ENCODE measurements around the gene FNIP1. TPM values are rescaled to one million over a fixed set of nuclear protein-coding genes. Genes with fewer than 3 reads are reported as not detected.
A peak's percentile ranks its signal among the peaks of the same experiment; 100 is the strongest.
"Not testable (repeated sequence)": the region's sequence is repeated elsewhere in the genome, so short reads cannot be mapped to it uniquely, and the experiment has no call there.

FNIP1 gene
- polyA plus RNA-seq, 1 donor, result 21.4 TPM

GRCh38 chr5:131684595-131684994, 112.2 kb downstream of the FNIP1 start:
- no peak for DNase-seq

- DNase-seq, result no peak
Measured at GRCh38 chr5:131684051-131684450, 112.8 kb downstream of the FNIP1 start.

- no peak for DNase-seq
Measured at GRCh38 chr5:131682826-131683225, 114.0 kb downstream of the FNIP1 start.

GRCh38 chr5:131682175-131682574, 114.6 kb downstream of the FNIP1 start:
- DNase-seq, result no peak

- no peak for DNase-seq
Measured at GRCh38 chr5:131679911-131680310, 116.9 kb downstream of the FNIP1 start.

- not testable (repeated sequence) for DNase-seq
Measured at GRCh38 chr5:131678273-131678672, 118.5 kb downstream of the FNIP1 start.

GRCh38 chr5:131677115-131677514, 119.7 kb downstream of the FNIP1 start:
- DNase-seq, result no peak

- no peak for DNase-seq
Measured at GRCh38 chr5:131672776-131673175, 124.0 kb downstream of the FNIP1 start.

GRCh38 chr5:131671994-131672655, 124.7 kb downstream of the FNIP1 start:
- DNase-seq, result peak; percentile 48

- DNase-seq, result no peak
Measured at GRCh38 chr5:131671409-131671808, 125.4 kb downstream of the FNIP1 start.

- DNase-seq, result no peak
Measured at GRCh38 chr5:131664929-131665328, 131.9 kb downstream of the FNIP1 start.

- no peak for DNase-seq
Measured at GRCh38 chr5:131661933-131662332, 134.9 kb downstream of the FNIP1 start.

GRCh38 chr5:131659841-131660240, 137.0 kb downstream of the FNIP1 start:
- DNase-seq, result no peak

GRCh38 chr5:131659290-131659689, 137.5 kb downstream of the FNIP1 start:
- no peak for DNase-seq

- DNase-seq, result no peak
Measured at GRCh38 chr5:131654776-131655175, 142.0 kb downstream of the FNIP1 start.

- no peak for DNase-seq
Measured at GRCh38 chr5:131654309-131654708, 142.5 kb downstream of the FNIP1 start.

- DNase-seq, result no peak
Measured at GRCh38 chr5:131649161-131649560, 147.7 kb downstream of the FNIP1 start.

- DNase-seq, result no peak
Measured at GRCh38 chr5:131647048-131647769, 149.6 kb downstream of the FNIP1 start.

GRCh38 chr5:131644822-131645221, 152.0 kb downstream of the FNIP1 start:
- DNase-seq, result no peak

GRCh38 chr5:131644370-131644769, 152.4 kb downstream of the FNIP1 start:
- DNase-seq, result no peak

- no peak for DNase-seq
Measured at GRCh38 chr5:131641494-131641893, 155.3 kb downstream of the FNIP1 start.

- DNase-seq, result no peak
Measured at GRCh38 chr5:131640043-131640856, 156.6 kb downstream of the FNIP1 start.

GRCh38 chr5:131639148-131639547, 157.7 kb downstream of the FNIP1 start:
- no peak for DNase-seq
